ENCODE measurements around the gene SCYL1. TPM values are rescaled to one million over a fixed set of nuclear protein-coding genes. Genes with fewer than 3 reads are reported as not detected.

SCYL1 gene
- polyA plus RNA-seq, 1 donor (not counting 4 experiments of a cell fraction or from before 2014, with no cell fraction given), result 31.3 TPM

DNA sequence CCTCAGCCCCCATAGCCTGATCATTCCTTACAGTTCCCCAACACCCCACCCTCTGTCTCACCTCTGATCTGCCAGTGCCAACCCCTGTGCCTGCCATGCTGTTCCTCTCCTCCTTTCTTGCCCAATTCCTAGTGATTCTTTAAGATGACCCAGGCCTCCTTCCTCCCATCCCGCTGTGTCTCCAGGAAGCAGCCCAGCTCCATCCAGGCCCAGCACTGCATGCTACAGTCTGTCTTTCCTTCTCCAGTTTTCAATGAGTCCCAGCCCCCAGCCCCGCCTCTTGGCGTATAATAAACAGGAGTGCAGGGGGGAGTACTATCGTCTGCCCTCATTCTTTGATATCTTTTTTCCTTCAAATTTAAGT lies 21.0 kb downstream of the SCYL1 start:
- no peaks in the 10 kb centered on the region for H3K9me3 ChIP-seq (ENCODE audit: control insufficient read depth, low read depth, low read length)
- H3K9me1 ChIP-seq (ENCODE audit: control insufficient read depth, extremely low read depth, insufficient read depth, low read length), result no peaks in the 10 kb centered on the region
- no peak overlapping the region for H3K9ac ChIP-seq (ENCODE audit: control insufficient read depth, extremely low read depth, insufficient read depth, low read length)
- dilution Hi-C loops (cut with MboI; ENCODE audit: extremely low pct_ligation_motif_present, low sequenced_read_pairs), result no loop called here
- peak overlapping the region; percentile 64 for H3K4me2 ChIP-seq (ENCODE audit: control insufficient read depth, extremely low read depth, insufficient read depth, low read depth, low read length)
- no peaks in the 10 kb centered on the region for H4K20me1 ChIP-seq (ENCODE audit: control insufficient read depth, extremely low read depth, insufficient read depth, low read length)
- H3K27me3 ChIP-seq (ENCODE audit: control insufficient read depth, extremely low read depth, insufficient read depth, low read length), result no peaks in the 10 kb centered on the region
- TF ChIP-seq, protein P1, sequence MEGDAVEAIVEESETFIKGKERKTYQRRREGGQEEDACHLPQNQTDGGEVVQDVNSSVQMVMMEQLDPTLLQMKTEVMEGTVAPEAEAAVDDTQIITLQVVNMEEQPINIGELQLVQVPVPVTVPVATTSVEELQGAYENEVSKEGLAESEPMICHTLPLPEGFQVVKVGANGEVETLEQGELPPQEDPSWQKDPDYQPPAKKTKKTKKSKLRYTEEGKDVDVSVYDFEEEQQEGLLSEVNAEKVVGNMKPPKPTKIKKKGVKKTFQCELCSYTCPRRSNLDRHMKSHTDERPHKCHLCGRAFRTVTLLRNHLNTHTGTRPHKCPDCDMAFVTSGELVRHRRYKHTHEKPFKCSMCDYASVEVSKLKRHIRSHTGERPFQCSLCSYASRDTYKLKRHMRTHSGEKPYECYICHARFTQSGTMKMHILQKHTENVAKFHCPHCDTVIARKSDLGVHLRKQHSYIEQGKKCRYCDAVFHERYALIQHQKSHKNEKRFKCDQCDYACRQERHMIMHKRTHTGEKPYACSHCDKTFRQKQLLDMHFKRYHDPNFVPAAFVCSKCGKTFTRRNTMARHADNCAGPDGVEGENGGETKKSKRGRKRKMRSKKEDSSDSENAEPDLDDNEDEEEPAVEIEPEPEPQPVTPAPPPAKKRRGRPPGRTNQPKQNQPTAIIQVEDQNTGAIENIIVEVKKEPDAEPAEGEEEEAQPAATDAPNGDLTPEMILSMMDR (optimal IDR thresholded peaks at IDR 0.05 in 1 of 3, IDR thresholded peaks at IDR 0.05 in 1 of 3, conservative IDR thresholded peaks at IDR 0.05 in 1 of 3; ENCODE audit: extremely low read depth in 1 of 3, insufficient read depth in 2 of 3, low read length in 3 of 3), result no peak
- TF ChIP-seq EZH2 (IDR thresholded peaks at IDR 0.05; ENCODE audit: low read length), result no peak
- peaks cover 16% of the 10 kb centered on the region for H3K4me1 ChIP-seq (ENCODE audit: control insufficient read depth, extremely low read depth, insufficient read depth, low read length)
- no peak for DNase-seq (ENCODE audit: low read depth, low spot score)
- H3K36me3 ChIP-seq (ENCODE audit: control insufficient read depth in 2 of 2, extremely low read depth in 1 of 2, insufficient read depth in 2 of 2, low read length in 2 of 2), result no peaks in the 10 kb centered on the region
- H3K79me2 ChIP-seq (ENCODE audit: control insufficient read depth, insufficient read depth, low read length), result no peaks in the 10 kb centered on the region
- FAIRE-seq, result no peak
- no peak overlapping the region for H3K27ac ChIP-seq (ENCODE audit: control insufficient read depth, insufficient read depth, low read length)
- H2AFZ ChIP-seq (ENCODE audit: control insufficient read depth, low read length), result no peak overlapping the region
- H3K4me3 ChIP-seq (ENCODE audit: control insufficient read depth in 2 of 3, extremely low read depth in 1 of 3, insufficient read depth in 2 of 3, low read depth in 1 of 3, low read length in 3 of 3), result no peak overlapping the region

DNA sequence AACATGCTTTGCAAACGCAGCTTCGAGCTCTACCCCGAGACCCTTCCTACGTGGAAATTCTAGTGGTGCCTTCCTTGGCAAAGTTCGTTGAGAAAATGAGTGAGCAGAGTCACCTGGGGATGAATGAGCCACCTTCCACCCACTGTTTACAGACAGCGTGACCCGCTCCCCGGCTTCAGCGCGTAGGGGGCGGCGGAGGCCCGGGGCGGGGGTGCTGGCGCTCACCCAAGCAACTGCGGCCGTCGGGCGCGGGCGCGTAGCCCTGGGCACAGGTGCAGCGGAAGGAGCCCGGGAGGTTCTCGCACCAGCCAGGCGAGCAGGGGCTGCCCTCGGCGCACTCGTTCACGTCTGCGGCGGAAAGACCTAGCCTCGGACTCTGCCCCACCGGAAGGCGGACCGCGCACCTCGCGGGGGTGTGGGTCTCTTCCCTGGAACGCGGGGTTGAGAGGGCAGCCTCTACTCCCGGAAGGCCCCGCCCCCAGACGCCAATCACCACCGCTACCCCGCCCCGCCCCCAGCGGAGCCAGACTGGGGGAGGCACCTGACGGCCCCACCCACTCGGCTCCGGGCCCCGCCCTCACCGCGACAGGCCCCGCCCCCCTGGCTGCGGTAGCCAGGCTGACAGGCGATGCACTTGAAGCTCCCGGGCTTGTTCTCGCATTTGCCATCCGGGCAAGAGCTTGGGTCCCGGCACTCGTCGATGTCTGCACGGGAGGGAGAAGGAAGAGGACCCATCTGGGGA lies 21.5 kb downstream of the SCYL1 start:
- DNase-seq (ENCODE audit: low read depth, low spot score), result no peak
- Histone ChIP-seq H3K4me3 (ENCODE audit: control insufficient read depth in 2 of 3, extremely low read depth in 1 of 3, insufficient read depth in 2 of 3, low read depth in 1 of 3, low read length in 3 of 3) (peak overlapping the region in 2 of 3 experiments; percentile 30 to 57), H3K9ac (ENCODE audit: control insufficient read depth, extremely low read depth, insufficient read depth, low read length) (no peak overlapping the region), H3K4me2 (ENCODE audit: control insufficient read depth, extremely low read depth, insufficient read depth, low read depth, low read length) (peak overlapping the region; percentile 64), H3K9me1 (ENCODE audit: control insufficient read depth, extremely low read depth, insufficient read depth, low read length) (no peaks in the 10 kb centered on the region), H3K27ac (ENCODE audit: control insufficient read depth, insufficient read depth, low read length) (no peak overlapping the region), H2AFZ (ENCODE audit: control insufficient read depth, low read length) (no peak overlapping the region), H3K9me3 (ENCODE audit: control insufficient read depth, low read depth, low read length) (no peaks in the 10 kb centered on the region), H3K27me3 (ENCODE audit: control insufficient read depth, extremely low read depth, insufficient read depth, low read length) (no peaks in the 10 kb centered on the region), H3K79me2 (ENCODE audit: control insufficient read depth, insufficient read depth, low read length) (no peaks in the 10 kb centered on the region), H4K20me1 (ENCODE audit: control insufficient read depth, extremely low read depth, insufficient read depth, low read length) (no peaks in the 10 kb centered on the region), H3K4me1 (ENCODE audit: control insufficient read depth, extremely low read depth, insufficient read depth, low read length) (peaks cover 10% of the 10 kb centered on the region), H3K36me3 (ENCODE audit: control insufficient read depth in 2 of 2, extremely low read depth in 1 of 2, insufficient read depth in 2 of 2, low read length in 2 of 2) (no peaks in the 10 kb centered on the region)
- dilution Hi-C loops (cut with MboI; ENCODE audit: extremely low pct_ligation_motif_present, low sequenced_read_pairs), result no loop called here
- TF ChIP-seq EZH2 (IDR thresholded peaks at IDR 0.05; ENCODE audit: low read length), result no peak
- TF ChIP-seq, protein P1 (optimal IDR thresholded peaks at IDR 0.05 in 1 of 3, IDR thresholded peaks at IDR 0.05 in 1 of 3, conservative IDR thresholded peaks at IDR 0.05 in 1 of 3; ENCODE audit: extremely low read depth in 1 of 3, insufficient read depth in 2 of 3, low read length in 3 of 3), result no peak
- FAIRE-seq, result no peak
